Measurements from ENCODE around the gene TBC1D19. TPM values are rescaled to one million over a fixed set of nuclear protein-coding genes. Genes with fewer than 3 reads are reported as not detected.

Gene TBC1D19
- total and polyA plus RNA-seq, 4 donors = 1.2 to 5.8 (median 2.2) TPM

GRCh38 chr4:26748811-26749210 lies 164.9 kb downstream of the TBC1D19 start:
- H3K4me1 ChIP-seq (ENCODE audit: control insufficient read depth in 4 of 4, insufficient read depth in 4 of 4, low read length in 3 of 4) = peaks cover 0 to 6% (median 4%) of the 10 kb centered on the region in 4 donors
- H3K36me3 ChIP-seq (ENCODE audit: control insufficient read depth in 4 of 4, insufficient read depth in 3 of 4, low read depth in 1 of 4, low read length in 3 of 4) = no peaks in the 10 kb centered on the region
- TF ChIP-seq SP1 (IDR thresholded peaks at IDR 0.05) = no peak
- TF ChIP-seq REST (IDR thresholded peaks at IDR 0.05) = no peak
- no peak for TF ChIP-seq HNF4A (conservative IDR thresholded peaks at IDR 0.05)
- no peak for TF ChIP-seq FOXA2 (IDR thresholded peaks at IDR 0.05)
- TF ChIP-seq RAD21 (IDR thresholded peaks at IDR 0.05) = no peak
- no peak for TF ChIP-seq RXRA (IDR thresholded peaks at IDR 0.05)
- TF ChIP-seq YY1 (IDR thresholded peaks at IDR 0.05) = no peak
- no peak for TF ChIP-seq JUND (IDR thresholded peaks at IDR 0.05)
- TF ChIP-seq NR2F2 (IDR thresholded peaks at IDR 0.05) = no peak
- TF ChIP-seq FOXA1 (IDR thresholded peaks at IDR 0.05) = no peak
- TF ChIP-seq TAF1 (conservative IDR thresholded peaks at IDR 0.05) = no peak
- TF ChIP-seq HNF4G (IDR thresholded peaks at IDR 0.05) = no peak
- no peak for TF ChIP-seq CTCF (IDR thresholded peaks at IDR 0.05; ENCODE audit: low read depth, low read length, missing input control)
- no peak for TF ChIP-seq MAX (IDR thresholded peaks at IDR 0.05)
- no peak for TF ChIP-seq EGR1 (IDR thresholded peaks at IDR 0.05; ENCODE audit: low read depth in 2 of 2)
- no peak for TF ChIP-seq ZBTB33 (IDR thresholded peaks at IDR 0.05)
- TF ChIP-seq ATF3 (IDR thresholded peaks at IDR 0.05) = no peak
- TF ChIP-seq GABPA (IDR thresholded peaks at IDR 0.05 in 1 of 2, conservative IDR thresholded peaks at IDR 0.05 in 1 of 2) = no peak
- no peak overlapping the region for H3K9ac ChIP-seq (ENCODE audit: low read depth in 1 of 2, low read length in 2 of 2)
- H3K9me3 ChIP-seq (ENCODE audit: control insufficient read depth in 4 of 4, low read length in 3 of 4) = no peaks in the 10 kb centered on the region
- no peaks in the 10 kb centered on the region for H3K27me3 ChIP-seq (ENCODE audit: control insufficient read depth in 4 of 4, insufficient read depth in 4 of 4, low read length in 3 of 4)
- no peak overlapping the region for H3K27ac ChIP-seq (ENCODE audit: low read depth in 1 of 2, low read length in 2 of 2)
- no peak for DNase-seq (ENCODE audit: low spot score)
- H3K4me3 ChIP-seq (ENCODE audit: low read depth in 1 of 3, low read length in 3 of 3) = no peak overlapping the region

Data from liver (tissue), 9 donors.